Measurements from ENCODE around the gene KDM6A.
"Not testable (repeated sequence)": the region's sequence is repeated elsewhere in the genome, so short reads cannot be mapped to it uniquely, and the experiment has no call there.

The KDM6A gene

GRCh38 chrX:44889824-44890223 lies 16.8 kb downstream of the KDM6A start:
- DNase-seq (ENCODE audit: low read depth): no peak

- no peak for DNase-seq (ENCODE audit: low read depth)
Measured at GRCh38 chrX:44890247-44890646, 17.3 kb downstream of the KDM6A start.

- not testable (repeated sequence) for DNase-seq (ENCODE audit: low read depth)
Measured at GRCh38 chrX:44890687-44891086, 17.7 kb downstream of the KDM6A start.

GRCh38 chrX:44891642-44892041 lies 18.7 kb downstream of the KDM6A start:
- no peak for DNase-seq (ENCODE audit: low read depth)

- DNase-seq (ENCODE audit: low read depth): no peak
Measured at GRCh38 chrX:44896876-44897186, 23.8 kb downstream of the KDM6A start.

- no peak for DNase-seq (ENCODE audit: low read depth)
Measured at GRCh38 chrX:44897539-44897938, 24.6 kb downstream of the KDM6A start.

- no peak for DNase-seq (ENCODE audit: low read depth)
Measured at GRCh38 chrX:44898411-44899221, 25.6 kb downstream of the KDM6A start.

GRCh38 chrX:44899946-44900345 lies 27.0 kb downstream of the KDM6A start:
- DNase-seq (ENCODE audit: low read depth): no peak

- DNase-seq (ENCODE audit: low read depth): no peak
Measured at GRCh38 chrX:44903107-44903506, 30.1 kb downstream of the KDM6A start.

- DNase-seq (ENCODE audit: low read depth): no peak
Measured at GRCh38 chrX:44903830-44904530, 31.0 kb downstream of the KDM6A start.

- DNase-seq (ENCODE audit: low read depth): no peak
Measured at GRCh38 chrX:44904542-44905115, 31.6 kb downstream of the KDM6A start.

GRCh38 chrX:44906041-44906440 lies 33.1 kb downstream of the KDM6A start:
- no peak for DNase-seq (ENCODE audit: low read depth)

GRCh38 chrX:44906542-44906941 lies 33.6 kb downstream of the KDM6A start:
- no peak for DNase-seq (ENCODE audit: low read depth)

GRCh38 chrX:44908153-44908552 lies 35.2 kb downstream of the KDM6A start:
- DNase-seq (ENCODE audit: low read depth): no peak

GRCh38 chrX:44908827-44909226 lies 35.8 kb downstream of the KDM6A start:
- no peak for DNase-seq (ENCODE audit: low read depth)

- not testable (repeated sequence) for DNase-seq (ENCODE audit: low read depth)
Measured at GRCh38 chrX:44910508-44910907, 37.5 kb downstream of the KDM6A start.

GRCh38 chrX:44911074-44911600 lies 38.1 kb downstream of the KDM6A start:
- not testable (repeated sequence) for DNase-seq (ENCODE audit: low read depth)

GRCh38 chrX:44913656-44914531 lies 40.9 kb downstream of the KDM6A start:
- no peak for DNase-seq (ENCODE audit: low read depth)

GRCh38 chrX:44914532-44915198 lies 41.7 kb downstream of the KDM6A start:
- DNase-seq (ENCODE audit: low read depth): no peak

- no peak for DNase-seq (ENCODE audit: low read depth)
Measured at GRCh38 chrX:44915361-44915868, 42.4 kb downstream of the KDM6A start.

- no peak for DNase-seq (ENCODE audit: low read depth)
Measured at GRCh38 chrX:44918722-44919121, 45.7 kb downstream of the KDM6A start.
